GM12878 (cell line): ENCODE measurements around the gene CD27. TPM values are rescaled to one million over a fixed set of nuclear protein-coding genes. Genes with fewer than 3 reads are reported as not detected.

Experiments used
- ATAC-seq: fragments of 200-7000 bp; cut with Tn5 transposase; 3 replicates; pipeline ENCODE4 v1.9.1; 2020; ENCODE audit warnings: mild to moderate bottlenecking, moderate library complexity
- BruUV-seq: library from RNA; stranded (reverse); fragments of 400-500 nt; replicated peaks from 2 replicates; lab custom pipeline; 2021; lab: Mats Ljungman, UMichigan
- CTCF ChIA-PET: fragments of 300-600 bp; sonication (Branson Sonifier 250); formaldehyde crosslinking; extraction: SDS; loops from one replicate; lab custom pipeline; 2021; ENCODE audit warnings: inconsistent platforms; lab: Yijun Ruan, JAX
- POLR2A ChIA-PET: fragments of 350-600 bp; formaldehyde crosslinking; extraction: SDS; loops from one replicate; lab custom pipeline; 2021; ENCODE audit warnings: inconsistent platforms; lab: Charles Lee
- RAD21 ChIA-PET: fragments of 300-600 bp; sonication (Branson Sonifier 250); formaldehyde crosslinking; loops from one replicate; lab custom pipeline; 2023; ENCODE audit warnings: antibody characterized with exemption; ENCODE audit not compliant: unreplicated experiment; lab: Charles Lee
- SMC1A ChIA-PET: fragments of 300-600 bp; sonication (Branson Sonifier 250); formaldehyde crosslinking; loops from one replicate; lab custom pipeline; 2023; ENCODE audit not compliant: unreplicated experiment, uncharacterized antibody; lab: Charles Lee
- DNase-seq: peaks from one replicate; pipeline ENCODE4 v3.0.0-alpha.2; 2011; ENCODE audit warnings: low read depth, low spot score
- FAIRE-seq: peaks from 3 replicates; lab custom pipeline; 2011; peaks lifted over from hg19 to GRCh38; lab: Jason Lieb, UNC
- H2AFZ ChIP-seq: 2 replicates; pipeline ENCODE4 v1.6.0; 2011; ENCODE audit warnings: low read depth, low read length, control low read depth; ENCODE audit not compliant: control insufficient read depth
- H3K27ac ChIP-seq: 2 replicates; pipeline ENCODE4 v1.5.1; 2011; ENCODE audit warnings: control low read depth; ENCODE audit not compliant: control insufficient read depth, insufficient read depth
- H3K27me3 ChIP-seq, 2 experiments: replicated peaks in 1 of 2; 2 replicates each; pipeline versions ENCODE4 v1.6.0 to v1.6.1; 2011; ENCODE audit warnings: low read length in 1 of 2; ENCODE audit not compliant: control insufficient read depth in 2 of 2, insufficient read depth in 2 of 2
- H3K36me3 ChIP-seq, 2 experiments: 2 replicates each; pipeline ENCODE4 v1.5.1; 2011; ENCODE audit warnings: low read length in 1 of 2; ENCODE audit not compliant: control insufficient read depth in 2 of 2, insufficient read depth in 2 of 2
- H3K4me1 ChIP-seq: 2 replicates; pipeline ENCODE4 v1.6.1; 2011; ENCODE audit warnings: mild to moderate bottlenecking, low read length, moderate library complexity, mixed read lengths; ENCODE audit not compliant: control insufficient read depth, insufficient read depth
- H3K4me2 ChIP-seq: 2 replicates; pipeline ENCODE4 v1.6.0; 2011; ENCODE audit warnings: control low read depth; ENCODE audit not compliant: control insufficient read depth, insufficient read depth
- H3K4me3 ChIP-seq: fragments of 200-600 bp; sonication (generic); 2 replicates; pipeline ENCODE4 v1.5.1; 2016
- H3K79me2 ChIP-seq: 2 replicates; pipeline ENCODE4 v1.6.0; 2011; ENCODE audit warnings: low read length; ENCODE audit not compliant: control insufficient read depth, insufficient read depth
- H3K9ac ChIP-seq: 2 replicates; pipeline ENCODE4 v1.8.0; 2011; ENCODE audit warnings: low read length, control low read depth, mixed read lengths; ENCODE audit not compliant: control insufficient read depth, insufficient read depth
- H3K9me3 ChIP-seq: replicated peaks from 3 replicates; pipeline ENCODE4 v1.5.1; 2011; ENCODE audit warnings: mild to moderate bottlenecking, low read length; ENCODE audit not compliant: control insufficient read depth, insufficient read depth
- H4K20me1 ChIP-seq: 2 replicates; pipeline ENCODE4 v1.6.0; 2011; ENCODE audit not compliant: control insufficient read depth, insufficient read depth
- HDAC6 ChIP-seq: fragments of 200-600 bp; sonication (generic); IDR thresholded peaks from one replicate; pipeline ENCODE4 v1.8.0; 2017; ENCODE audit warnings: antibody characterized with exemption; ENCODE audit not compliant: unreplicated experiment
- POLR2A ChIP-seq: IDR thresholded peaks from 2 replicates; pipeline ENCODE4 v1.6.1; 2011; ENCODE audit warnings: low read depth, mild to moderate bottlenecking, low read length
- WGBS: methylation state at CpG from one replicate; pipeline ENCODE4 v1.1.6; 2016; ENCODE audit warnings: low lambda C conversion rate; ENCODE audit not compliant: insufficient replicate concordance, insufficient coverage; ENCODE audit errors: missing lambda C conversion rate; 5-methylcytosine and 5-hydroxymethylcytosine counted together
- in situ Hi-C: fragments of 300-500 bp; cut with MboI; formaldehyde crosslinking; loops from 9 replicates; pipeline ENCODE4 v1.14.3; 2018; ENCODE audit warnings: mixed read lengths
- intact Hi-C: fragments of 100-400 bp; cut with micrococcal nuclease; formaldehyde crosslinking; loops from one replicate; pipeline ENCODE4 v1.14.2; 2022; ENCODE audit not compliant: unreplicated experiment
- polyA plus RNA-seq, 11 experiments: library from polyadenylated mRNA; depleted of rRNA in 4 of 11; unstranded in 6 of 11; stranded (reverse) in 5 of 11; fragments of >200 nt; fragmentation: Nextera tagmentation in 4 of 11; fragmentation: Illumina TruSeq in 1 of 11; extraction: Ambion mirVana in 4 of 11; extraction: Trizol in 1 of 11; gene quantifications; 1 replicate in 1 of 11; 2 replicates in 10 of 11; pipeline versions ENCODE4 v1.2.1 to v1.2.3, GENCODE V29; 2011 to 2016; ENCODE audit warnings: inconsistent platforms in 2 of 11, missing spikeins in 2 of 11, low read depth in 1 of 11
- total RNA-seq, 4 experiments: library from RNA; depleted of rRNA in 3 of 4; stranded (reverse); fragments of >200 nt in 3 of 4; fragmentation: Illumina TruSeq in 1 of 4; extraction: Trizol in 1 of 4; gene quantifications; 2 replicates each; pipeline versions ENCODE4 v1.2.1 to v1.2.3, GENCODE V29; 2013 to 2021

CD27 gene
- total and polyA plus RNA-seq, 10 of the 15 experiments (the other 5 are each of a cell fraction or from before 2014, with no cell fraction given), result 4.9 to 184 (median 106) TPM

DNA sequence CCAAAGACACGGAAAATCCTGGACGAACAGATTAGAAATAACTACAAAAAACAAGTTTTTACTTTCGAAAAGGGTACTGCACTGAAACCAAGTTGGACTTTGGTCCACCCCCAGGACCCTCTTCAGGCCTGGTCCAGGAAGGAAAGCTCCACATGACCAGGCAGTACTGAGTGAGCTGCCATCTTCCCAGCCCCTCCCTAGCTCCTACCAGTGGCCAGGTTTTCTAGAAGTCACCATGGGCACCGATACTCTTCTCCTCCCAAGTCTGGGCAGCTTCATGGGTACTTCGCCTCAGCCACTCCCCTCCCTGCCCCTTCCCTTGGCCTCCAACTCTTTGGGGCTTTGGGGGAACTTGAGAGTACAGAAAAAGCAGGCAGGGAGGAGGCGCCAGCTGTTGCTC, 19.1 kb downstream of the CD27 start:
- RAD21 ChIA-PET, result interaction anchor here (0.9 to 8.8 kb wide), 10 partner anchors 9 to 141 kb away, joined by 3 to 319 read pairs (median 4); partner anchors contain the start of genes CD27 and TAPBPL
- POLR2A ChIA-PET, result interaction anchor here (1.1 to 10.3 kb wide), 4 partner anchors 18 to 128 kb away, joined by 8 to 384 read pairs (median 84); partner anchors contain the start of genes CD27 and TAPBPL
- Histone ChIP-seq H4K20me1 (no peaks in the 10 kb centered on the region), H3K4me2 (no peak overlapping the region), H3K9ac (no peak overlapping the region), H3K27ac (peak overlapping the region; percentile 89; the same call in 1 of the 2 replicates), H3K79me2 (peaks cover 73% of the 10 kb centered on the region), H3K36me3 (peaks cover 23 to 40% of the 10 kb centered on the region in 2 experiments), H3K4me3 (no peak overlapping the region), H2AFZ (no peak overlapping the region), H3K4me1 (peaks cover 51% of the 10 kb centered on the region), H3K27me3 (no peaks in the 10 kb centered on the region), H3K9me3 (no peaks in the 10 kb centered on the region)
- intact Hi-C loops (loop anchor here (2.0 kb wide), 2 partner anchors 17 to 127 kb away; no protein-coding TSS in a partner anchor), in situ Hi-C loops (loop anchor here (5.0 kb wide), 1 partner anchor 37 kb away; no protein-coding TSS in a partner anchor)
- DNase-seq, result no peak
- WGBS, result 91% methylated on average over 6 of the region's 6 CpGs
- SMC1A ChIA-PET, result interaction anchor here (0.6 to 8.7 kb wide), 13 partner anchors 8 to 138 kb away, joined by 3 to 169 read pairs (median 11); partner anchors contain the start of genes CD27, GAPDH and TAPBPL
- BruUV-seq, result no TSS peak
- no peak for TF ChIP-seq HDAC6
- no peak for FAIRE-seq
- ATAC-seq, result no peak
- CTCF ChIA-PET, result interaction anchor here (0.8 to 7.3 kb wide), 16 partner anchors 11 to 182 kb away, joined by 3 to 147 read pairs (median 6); partner anchors contain the start of genes CD27 and MRPL51

DNA sequence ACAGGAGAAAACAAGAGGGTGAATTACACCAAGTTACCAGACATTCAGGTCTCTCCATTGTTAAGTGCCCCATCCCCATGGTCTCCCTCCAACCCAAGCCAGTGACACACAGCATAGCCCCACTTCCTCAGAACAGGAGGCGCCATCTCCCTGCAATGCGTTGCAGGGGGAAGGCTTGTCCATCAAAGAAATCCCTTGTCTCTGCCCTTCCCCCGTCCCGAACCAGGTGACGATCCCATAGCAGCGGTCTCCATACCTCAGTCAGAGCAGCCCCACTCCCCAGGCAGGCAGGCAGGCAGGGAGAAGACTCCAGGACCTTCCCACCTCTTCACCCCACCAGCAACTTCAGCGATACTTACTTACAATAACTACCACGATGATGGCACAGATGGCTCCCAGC, 19.8 kb downstream of the CD27 start:
- no TSS peak for BruUV-seq
- no peak overlapping the region for H3K4me3 ChIP-seq
- CTCF ChIA-PET, result interaction anchor here (0.7 to 7.3 kb wide), 30 partner anchors 8 to 230 kb away, joined by 3 to 240 read pairs (median 11); partner anchors contain the start of genes CD27, TAPBPL and ZNF384
- no peaks in the 10 kb centered on the region for H3K27me3 ChIP-seq
- H2AFZ ChIP-seq, result no peak overlapping the region
- POLR2A ChIA-PET, result interaction anchor here (1.3 to 10.3 kb wide), 6 partner anchors 18 to 130 kb away, joined by 4 to 384 read pairs (median 9); partner anchors contain the start of genes CD27 and TAPBPL
- H3K27ac ChIP-seq, result 0 out of 2 replicates have a peak overlapping the region, but pooled peaks have one; percentile 89
- RAD21 ChIA-PET, result interaction anchor here (0.9 to 8.8 kb wide), 19 partner anchors 18 to 181 kb away, joined by 3 to 319 read pairs (median 7); partner anchors contain the start of genes CD27, GAPDH and TAPBPL
- intact Hi-C loops (loop anchor here (2.0 kb wide), 2 partner anchors 18 to 128 kb away; no protein-coding TSS in a partner anchor), in situ Hi-C loops (loop anchor here (5.0 kb wide), 1 partner anchor 37 kb away; no protein-coding TSS in a partner anchor)
- ATAC-seq, result no peak
- TF ChIP-seq POLR2A (peak; percentile 44), HDAC6 (no peak)
- no peak overlapping the region for H3K9ac ChIP-seq
- WGBS, result 86% methylated on average over 8 of the region's 8 CpGs
- no peaks in the 10 kb centered on the region for H4K20me1 ChIP-seq
- no peak for FAIRE-seq
- H3K36me3 ChIP-seq, result peaks cover 23 to 40% of the 10 kb centered on the region in 2 experiments
- DNase-seq, result no peak
- H3K79me2 ChIP-seq, result peaks cover 77% of the 10 kb centered on the region
- no peaks in the 10 kb centered on the region for H3K9me3 ChIP-seq
- H3K4me2 ChIP-seq, result no peak overlapping the region
- SMC1A ChIA-PET, result interaction anchor here (0.5 to 6.4 kb wide), 21 partner anchors 9 to 269 kb away, joined by 3 to 211 read pairs (median 13); partner anchors contain the start of genes CD27, GAPDH, TAPBPL and TNFRSF1A
- H3K4me1 ChIP-seq, result peaks cover 51% of the 10 kb centered on the region
